NCI-H82 treated with DMSO at 0.1 percent for 48 hours (cell line): ENCODE measurements around the gene CCNT2.
"Not testable (repeated sequence)": the region's sequence is repeated elsewhere in the genome, so short reads cannot be mapped to it uniquely, and the experiment has no call there.

Source experiments
- DNase-seq: peaks from one replicate; lab custom pipeline; 2025; ENCODE audit not compliant: unreplicated experiment; lab: John Stamatoyannopoulos, UW

The CCNT2 gene

DNA sequence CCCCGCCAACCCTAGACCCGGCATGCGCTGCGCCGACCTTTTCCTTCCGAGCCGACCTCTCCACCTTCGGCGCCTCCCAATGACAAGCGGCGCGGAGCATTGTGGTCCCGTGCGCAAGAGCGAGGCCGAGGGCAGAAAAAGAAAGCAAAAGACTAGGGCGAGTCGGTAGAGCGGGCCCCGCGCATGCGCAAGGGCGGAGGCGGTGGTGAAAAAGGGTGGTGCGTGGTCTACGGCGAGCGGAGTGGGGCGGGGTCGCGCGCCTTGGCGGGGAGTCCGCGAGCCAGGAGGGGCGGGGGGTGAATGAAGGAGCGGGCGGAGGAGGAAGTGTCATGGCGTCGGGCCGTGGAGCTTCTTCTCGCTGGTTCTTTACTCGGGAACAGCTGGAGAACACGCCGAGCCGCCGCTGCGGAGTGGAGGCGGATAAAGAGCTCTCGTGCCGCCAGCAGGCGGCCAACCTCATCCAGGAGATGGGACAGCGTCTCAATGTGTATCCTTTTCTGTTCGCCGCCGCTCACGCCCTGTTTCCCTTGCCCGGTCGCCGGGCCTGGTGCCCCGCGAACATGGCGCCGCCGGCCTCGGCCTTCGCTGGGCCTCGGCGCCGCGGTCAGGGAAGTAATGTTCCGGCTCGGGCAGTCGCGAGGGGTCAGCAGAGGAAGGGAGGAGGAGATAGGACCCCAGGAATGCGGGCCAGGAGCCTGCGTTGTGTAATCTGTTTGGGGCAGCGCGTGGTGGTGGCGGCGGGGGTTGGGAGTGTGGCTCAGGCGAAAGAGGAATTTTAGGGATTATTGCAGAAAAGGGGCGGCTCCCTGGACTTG lies at the start of gene CCNT2:
Gene CCNT2, plus strand, starts transcription at position 297 of the 815 bp plus-strand sequence. Its CDS starts 33 bp downstream, at position 330.
- peak; percentile 99 for DNase-seq

DNA sequence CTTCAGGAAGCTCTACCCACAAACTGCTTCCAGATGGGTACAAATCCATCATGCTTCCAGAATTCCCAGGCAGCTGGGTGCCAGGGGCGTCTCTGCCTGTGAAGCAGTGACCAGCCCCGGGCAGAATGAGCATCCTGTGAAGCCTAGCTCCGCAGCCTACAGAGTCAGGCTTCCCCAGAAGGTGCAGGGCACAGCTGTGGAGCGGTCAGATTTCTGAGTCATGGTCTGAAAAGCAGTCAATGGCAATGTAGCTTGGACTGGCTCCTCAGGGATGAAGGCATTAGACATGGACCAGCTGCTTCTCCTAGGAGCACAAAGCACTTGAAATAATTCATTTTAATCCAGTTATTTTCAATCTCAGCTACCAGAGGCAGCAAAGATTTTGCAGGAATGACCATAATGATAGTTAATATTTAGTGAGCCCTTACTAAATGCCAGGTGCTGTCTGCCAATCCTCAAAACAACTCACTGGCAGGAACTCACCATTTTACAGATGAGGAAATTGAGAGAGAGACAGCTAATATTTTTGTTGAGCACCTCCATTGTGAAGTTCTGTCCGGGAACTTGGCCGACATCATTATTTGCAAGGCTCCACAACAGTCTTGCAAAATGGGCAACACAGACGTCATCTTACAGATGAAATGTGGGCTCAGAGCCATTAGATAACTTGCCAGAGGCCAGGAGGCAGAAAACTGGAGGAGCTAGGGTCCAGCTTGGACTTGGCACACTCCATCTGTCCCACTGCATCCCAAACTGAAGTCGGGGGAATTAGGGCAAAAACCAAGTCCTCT lies 48.5 kb upstream of the CCNT2 start:
- no peak for DNase-seq

DNA sequence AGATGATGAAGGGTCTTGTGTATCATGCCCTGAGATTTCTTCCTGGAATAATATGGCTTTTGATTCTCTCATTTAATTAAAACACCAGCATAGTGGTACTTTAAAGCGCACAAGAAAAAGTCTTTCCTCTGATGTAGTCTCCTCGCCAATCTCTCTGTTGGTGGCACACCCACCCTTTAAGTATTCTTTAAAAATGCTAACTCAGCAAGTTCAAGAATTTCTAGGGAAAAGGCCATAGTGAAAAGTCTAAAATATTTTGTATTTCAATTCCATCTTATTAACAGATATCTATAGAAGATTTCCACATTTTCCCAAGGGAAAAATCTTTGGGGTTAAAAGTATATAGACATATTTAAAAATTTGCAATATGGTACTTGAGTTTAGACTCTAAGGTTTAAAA lies 45.5 kb upstream of the CCNT2 start:
- DNase-seq = no peak

DNA sequence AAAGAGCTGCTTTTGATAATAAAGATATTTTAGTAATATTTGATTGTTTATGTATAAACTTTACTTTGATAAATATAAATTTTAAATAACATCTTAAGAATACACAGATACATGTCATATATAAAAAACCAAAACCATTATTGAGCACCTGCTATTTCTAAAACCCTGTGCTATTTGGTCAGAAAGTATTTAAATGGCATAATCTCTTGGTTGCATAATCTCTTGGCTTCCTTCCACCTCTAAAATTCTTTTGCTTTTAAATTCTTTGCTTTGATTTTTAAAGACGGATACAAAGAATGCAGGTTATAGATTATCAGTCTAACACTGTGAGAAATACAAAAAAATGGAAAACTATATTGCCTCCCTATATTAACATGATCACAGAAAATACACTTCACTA lies 43.3 kb upstream of the CCNT2 start:
- DNase-seq = no peak

DNA sequence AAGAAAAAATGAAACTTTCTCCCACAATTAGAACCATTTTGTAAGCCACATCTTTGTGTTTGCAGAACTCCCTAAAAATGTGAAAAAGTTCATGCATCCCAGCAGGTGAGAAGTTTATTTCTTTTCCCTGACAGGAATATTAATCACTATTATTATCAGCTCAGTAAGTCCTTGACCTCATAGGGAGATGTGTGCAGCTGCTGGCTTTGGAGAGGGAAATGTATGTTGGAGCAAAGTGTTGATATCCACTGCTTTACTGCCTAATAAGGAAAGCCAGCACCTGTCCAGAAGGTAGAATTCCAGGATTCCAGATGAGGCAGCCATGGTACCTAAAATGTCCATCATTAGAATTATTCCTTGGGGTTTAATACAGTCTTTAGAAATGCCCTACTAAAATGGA lies 35.8 kb upstream of the CCNT2 start:
- no peak for DNase-seq

DNA sequence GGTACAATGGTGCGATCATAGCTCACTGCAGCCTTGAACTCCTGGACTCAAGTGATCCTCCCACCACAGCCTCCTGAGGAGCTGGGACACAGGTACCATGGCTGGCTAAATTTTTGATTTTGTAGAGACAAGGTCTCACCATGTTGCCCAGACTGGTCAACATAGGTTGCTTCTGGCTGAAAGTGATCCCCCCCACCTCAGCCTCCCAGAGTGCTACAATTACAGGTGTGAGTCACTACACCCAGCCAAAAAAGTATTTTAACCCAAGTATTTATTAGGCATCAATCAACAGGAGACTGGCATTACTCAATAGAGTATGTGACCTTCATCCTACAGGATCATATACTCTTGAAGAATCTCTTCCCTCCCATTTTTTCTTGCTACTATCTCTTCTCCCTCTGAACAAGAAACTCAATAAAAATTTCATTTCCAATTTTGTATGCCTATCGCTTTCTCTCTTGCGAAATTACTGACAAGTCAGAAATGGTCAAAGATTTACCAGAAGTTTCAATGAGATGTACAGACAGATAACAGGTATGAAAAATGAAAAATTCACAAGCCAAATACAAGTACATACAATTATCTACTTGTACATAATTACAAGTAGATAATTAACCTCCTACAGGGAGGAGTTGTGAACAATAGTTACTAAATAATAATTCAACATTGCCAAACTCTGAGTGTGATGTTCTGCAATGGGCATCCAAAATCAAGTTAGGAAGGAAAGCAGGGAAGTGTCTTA lies 34.9 kb upstream of the CCNT2 start:
- DNase-seq = no peak

DNA sequence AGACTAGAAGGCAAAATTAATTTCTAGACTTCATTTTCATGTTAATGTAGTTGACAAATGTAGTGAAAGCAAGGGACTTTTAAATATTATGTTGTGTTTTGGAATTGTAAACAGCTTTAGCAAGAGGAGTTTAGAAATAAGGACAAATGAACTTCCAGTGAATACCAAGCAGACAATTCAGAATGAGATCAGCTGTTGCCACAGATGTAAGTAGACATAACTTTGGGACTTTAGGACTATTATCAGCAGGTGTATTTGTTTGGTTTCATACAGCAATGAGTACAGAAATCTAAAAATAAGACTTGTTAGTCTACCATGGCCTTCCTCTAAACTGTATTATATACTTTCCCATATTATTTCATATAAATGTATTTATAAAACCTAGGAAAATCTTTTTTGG lies 34.2 kb upstream of the CCNT2 start:
- DNase-seq = no peak

DNA sequence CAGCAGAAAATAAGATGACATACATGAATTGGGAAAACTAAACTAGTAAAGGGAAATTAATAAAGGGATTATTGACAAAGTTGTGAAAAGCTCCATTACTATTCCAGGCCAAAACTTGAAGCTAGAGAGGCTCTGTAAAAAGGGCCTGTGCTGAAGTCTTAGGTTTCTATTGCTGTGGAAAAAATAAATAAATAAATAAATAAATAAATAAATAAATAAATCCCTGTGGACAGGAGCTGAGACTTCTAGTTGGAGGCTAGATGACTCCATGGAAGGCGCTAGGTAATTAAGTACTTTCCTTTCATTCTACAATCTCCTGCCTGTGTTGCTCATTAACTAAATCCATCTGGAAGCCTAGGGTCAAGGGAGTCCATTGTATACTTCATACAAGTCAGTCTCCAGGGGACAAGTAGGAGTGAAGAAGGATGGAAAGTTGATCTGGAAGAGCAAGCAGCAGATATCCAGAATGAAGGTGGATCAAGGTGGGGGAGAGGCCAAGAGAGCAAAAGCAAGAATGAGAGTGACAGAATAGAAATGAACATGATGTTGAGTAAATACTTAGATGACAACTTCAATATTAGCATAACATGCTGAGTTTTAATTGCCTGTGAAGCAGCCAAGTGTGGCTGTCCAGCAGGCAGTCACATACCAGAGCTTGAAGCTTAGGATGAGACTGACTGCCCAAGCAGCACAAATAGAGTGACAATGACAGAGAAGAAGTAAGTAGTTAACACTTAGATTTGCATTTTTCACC lies 26.2 kb upstream of the CCNT2 start:
- no peak for DNase-seq

DNA sequence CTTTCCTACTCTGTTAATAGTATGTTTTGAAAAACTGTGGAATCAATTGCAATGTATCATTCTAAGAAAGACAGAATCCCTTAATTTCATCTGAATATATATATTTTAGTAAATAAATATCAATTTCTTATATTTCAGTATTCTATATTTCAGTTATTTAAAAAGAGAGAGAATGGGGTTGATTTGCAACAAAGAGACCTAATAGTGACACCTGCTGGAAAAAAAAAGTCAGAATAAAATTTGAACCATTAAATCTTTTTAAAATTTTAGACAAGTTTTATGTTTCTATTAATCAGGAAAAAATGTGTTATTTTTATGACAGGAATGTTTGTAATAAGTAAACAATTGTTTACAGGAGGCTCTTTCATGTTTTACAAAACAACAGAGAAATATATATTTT lies 20.7 kb upstream of the CCNT2 start:
- no peak for DNase-seq

DNA sequence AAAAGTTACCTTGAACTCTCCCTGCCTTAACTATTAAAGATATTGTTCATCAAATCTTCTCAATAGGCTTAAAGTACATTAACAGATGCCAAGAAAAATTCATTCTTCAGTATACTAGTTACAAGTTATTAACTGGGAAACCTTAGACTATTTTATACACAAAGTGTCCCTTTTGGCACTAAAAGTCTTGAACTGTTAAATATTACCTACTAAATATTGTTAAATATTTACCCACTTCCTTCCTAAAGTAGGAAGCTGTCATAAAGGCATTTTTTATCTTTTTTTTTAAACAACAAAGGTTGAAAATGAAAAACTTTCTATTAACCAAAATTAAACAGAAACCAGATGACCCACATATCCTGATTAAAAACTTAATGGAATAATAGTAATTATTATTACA lies 19.4 kb upstream of the CCNT2 start:
- DNase-seq = no peak

DNA sequence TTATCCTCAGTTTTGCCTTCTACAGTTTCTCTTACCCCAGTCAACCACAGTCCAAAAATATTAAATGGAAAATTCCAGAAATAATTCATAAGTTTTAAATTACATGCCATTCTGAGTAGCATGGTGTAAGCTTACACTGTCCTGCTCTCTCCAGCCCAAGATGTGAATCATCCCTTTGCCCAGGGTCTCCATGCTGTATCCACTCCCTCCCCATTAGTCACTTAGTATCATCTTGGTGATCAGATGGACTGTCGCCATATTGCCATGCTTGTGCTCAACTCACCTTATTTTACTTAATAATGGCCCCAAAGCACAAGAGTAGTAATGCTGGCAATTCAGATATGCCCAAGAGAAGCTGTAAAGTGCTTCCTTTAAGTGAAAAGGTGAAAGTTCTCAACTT lies 18.5 kb upstream of the CCNT2 start:
- DNase-seq = no peak

DNA sequence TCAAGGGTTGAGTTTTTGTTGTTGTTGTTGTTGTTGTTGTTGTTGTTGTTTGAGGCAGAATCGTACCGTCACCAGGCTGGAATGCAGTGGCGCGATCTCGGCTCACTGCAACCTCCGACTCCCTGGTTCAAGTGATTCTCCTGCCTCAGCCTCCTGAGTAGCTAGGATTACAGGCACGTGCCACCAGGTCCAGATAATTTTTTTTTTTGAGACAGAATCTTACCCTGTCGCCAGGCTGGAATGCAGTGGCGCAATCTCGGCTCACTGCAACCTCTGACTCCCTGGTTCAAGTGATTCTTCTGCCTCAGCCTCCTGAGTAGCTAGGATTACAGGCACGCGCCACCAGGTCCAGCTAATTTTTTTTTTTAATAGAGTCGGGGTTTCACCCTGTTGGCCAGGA lies 14.9 kb upstream of the CCNT2 start:
- DNase-seq = not testable (repeated sequence)

DNA sequence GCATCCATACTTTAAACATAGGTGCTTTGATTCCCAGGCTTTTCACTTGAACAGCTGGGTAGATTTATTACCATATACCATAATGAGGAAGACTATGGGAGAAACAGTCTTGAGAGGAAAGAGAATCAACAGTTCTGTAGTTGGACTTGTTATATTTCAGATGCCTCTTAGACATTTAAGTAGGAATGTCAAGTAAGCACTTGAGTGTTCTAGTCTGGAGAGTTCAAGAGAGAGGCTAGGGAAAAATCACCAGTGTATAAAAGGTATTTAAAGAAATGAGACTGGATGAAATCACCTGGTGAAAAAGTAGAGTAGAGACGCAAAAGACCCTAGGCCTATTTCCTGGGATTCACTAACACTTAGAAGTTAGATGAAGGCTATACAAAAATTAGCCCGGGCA lies 13.5 kb upstream of the CCNT2 start:
- DNase-seq = no peak

DNA sequence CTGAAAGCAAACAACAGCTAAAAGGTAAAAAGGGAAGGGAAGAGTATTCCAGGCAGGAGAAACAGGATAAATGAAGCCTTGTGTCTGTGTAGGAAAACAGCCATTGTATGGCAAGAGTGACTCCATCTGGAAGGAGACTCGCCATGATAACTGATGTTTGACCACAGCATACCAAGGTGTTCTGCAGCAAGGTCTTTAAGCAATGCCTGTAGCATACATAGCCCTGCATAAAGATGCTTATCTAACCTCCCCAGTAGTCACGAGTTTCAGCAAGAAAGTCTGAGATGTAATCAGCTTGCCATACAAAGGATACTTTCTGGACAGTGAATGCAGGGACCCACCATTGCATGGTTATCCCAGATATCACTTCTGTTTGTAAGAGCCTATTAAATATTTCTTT lies 11.9 kb upstream of the CCNT2 start:
- DNase-seq = no peak

DNA sequence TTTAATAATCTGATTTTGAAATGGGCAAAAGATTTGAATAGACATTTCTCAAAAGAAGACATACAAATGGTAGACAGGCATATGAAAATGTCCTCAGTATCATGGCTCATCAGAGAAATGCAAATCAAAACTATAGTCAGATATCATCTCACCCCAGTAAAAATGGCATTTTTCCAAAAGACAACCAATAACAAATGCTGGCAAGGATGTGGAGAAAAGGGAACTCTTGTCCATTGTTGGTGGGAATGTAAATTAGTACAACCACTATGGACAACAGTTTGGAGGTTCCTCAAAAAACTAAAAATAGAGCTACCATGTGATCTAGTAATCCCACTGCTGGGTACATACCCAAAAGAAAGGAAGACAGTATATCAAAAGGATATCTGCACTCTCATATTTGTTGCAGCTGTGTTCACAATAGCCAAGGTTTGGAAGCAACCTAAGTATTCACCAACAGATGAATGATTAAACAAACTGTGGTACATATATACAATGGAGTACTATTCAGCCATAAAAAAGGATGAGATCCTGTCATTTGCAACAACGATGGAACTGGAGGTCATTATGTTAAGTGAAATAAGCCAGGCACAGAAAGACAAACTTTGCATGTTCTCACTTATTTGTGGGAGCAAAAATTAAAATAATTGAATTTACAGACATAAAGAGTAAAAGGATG lies 11.0 kb upstream of the CCNT2 start:
- not testable (repeated sequence) for DNase-seq

DNA sequence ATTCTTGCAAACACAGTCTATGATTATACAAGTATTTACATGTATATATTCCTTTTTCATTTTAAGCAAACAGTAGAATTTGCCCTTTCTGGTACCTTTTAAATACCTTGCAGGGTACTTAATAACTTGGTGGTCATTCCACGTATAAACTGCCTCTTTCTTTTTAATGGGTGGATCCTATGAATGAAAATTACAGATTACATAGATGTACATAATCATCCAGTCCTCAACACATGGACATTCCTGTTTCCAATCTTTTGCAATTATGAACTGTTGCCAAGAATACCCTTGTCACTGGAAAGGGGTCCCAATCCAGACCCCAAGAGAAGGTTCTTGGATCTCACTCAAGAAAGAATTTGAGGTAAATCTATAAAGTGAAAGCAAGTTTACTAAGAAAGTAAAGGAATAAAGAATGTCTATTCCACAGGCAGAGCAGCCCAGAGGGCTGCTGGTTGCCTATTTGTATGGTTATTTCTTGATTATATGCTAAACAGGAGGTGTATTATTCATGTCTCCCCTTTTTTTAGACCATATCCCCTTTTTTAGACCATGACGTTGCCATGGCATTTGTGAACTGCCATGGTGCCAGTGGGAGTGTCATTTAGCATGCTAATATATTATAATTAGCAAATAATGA lies 7.7 kb upstream of the CCNT2 start:
- DNase-seq = no peak

DNA sequence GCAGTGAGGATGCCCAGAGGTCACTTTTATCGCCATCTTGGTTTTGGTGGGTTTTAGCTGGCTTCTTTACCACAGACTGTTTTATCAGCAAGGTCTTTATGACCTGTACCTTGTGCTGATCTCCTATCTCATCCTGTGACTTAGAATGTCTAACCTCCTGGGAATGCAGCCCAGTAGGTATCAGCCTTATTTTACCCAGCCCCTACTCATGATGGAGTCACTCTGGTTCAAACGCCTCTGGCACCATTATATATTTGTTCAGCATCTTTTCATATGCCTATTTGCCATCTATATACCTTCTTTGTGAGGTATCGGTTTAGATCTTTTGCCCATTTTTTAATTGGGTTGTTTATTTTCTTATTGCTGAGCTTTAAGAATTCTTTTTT lies 7.2 kb upstream of the CCNT2 start:
- no peak for DNase-seq

DNA sequence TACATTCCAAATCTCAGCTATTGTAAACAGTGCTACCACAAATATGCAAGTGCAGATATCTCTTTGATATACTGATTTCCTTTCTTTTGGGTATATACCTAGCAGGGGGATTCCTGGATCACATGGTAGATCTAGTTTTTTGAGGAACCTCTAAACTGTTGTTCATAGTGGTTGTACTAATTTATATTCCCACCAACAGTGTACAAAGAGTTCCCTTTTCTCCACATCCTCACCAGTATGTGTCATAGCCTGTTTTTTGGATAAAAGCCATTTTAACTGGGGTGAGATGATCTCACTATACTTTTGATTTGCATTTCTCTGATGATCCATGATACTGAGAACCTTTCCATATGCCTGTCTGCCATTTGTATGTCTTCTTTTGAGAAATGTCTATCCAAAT lies 6.3 kb upstream of the CCNT2 start:
- no peak for DNase-seq

DNA sequence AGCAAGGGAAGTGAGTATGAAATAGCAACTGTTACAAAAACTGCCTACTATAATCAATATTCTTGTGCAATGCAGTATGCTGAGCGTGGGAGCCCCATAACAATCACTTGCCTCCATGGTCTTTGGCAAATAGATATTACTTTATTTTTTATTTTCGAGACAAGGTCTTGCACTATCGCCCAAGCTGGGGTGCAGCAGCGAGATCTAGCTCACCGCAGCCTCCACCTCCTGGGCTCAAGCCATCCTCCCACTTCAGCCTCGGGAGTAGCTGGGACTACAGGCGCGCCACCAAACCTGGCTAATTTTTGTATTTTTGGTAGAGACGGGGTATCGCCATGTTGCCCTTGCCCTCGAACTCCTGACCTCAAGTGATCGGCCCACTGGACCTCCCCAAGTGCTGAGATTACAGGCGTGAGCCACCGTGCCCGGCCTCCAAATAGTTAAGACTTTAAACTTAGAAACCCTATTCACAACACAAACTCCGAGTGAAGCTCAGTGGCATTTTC lies 1.2 kb upstream of the CCNT2 start:
- no peak for DNase-seq
